Limb (tissue), 2 donors: ENCODE data around the gene METTL4.
"Not testable (repeated sequence)": the region's sequence is repeated elsewhere in the genome, so short reads cannot be mapped to it uniquely, and the experiment has no call there.

Experiments used
- DNase-seq, 2 donors: peaks; one replicate each; pipeline ENCODE4 v3.0.0-alpha.2; 2016; ENCODE audit errors: extremely low spot score in 2 of 2

The METTL4 gene

DNA sequence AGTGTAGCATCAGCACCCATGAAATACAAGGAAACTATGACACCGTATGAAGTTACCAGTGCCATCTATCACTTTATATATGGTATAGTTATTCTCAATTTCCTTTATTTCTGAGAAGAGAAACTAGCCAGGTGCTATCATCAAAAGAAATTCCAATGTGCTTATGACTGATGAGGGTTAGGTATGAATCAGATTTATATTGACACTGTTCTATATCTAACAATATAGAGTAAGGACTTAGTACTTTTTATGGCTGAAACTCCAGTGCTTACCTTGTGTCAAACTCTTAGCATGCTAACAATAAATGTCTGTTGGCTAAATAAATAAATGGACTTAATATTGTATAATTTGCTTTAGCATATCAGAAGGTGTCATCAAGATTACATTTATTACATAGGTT is 6.9 kb downstream of the METTL4 start:
- DNase-seq, result no peak

DNA sequence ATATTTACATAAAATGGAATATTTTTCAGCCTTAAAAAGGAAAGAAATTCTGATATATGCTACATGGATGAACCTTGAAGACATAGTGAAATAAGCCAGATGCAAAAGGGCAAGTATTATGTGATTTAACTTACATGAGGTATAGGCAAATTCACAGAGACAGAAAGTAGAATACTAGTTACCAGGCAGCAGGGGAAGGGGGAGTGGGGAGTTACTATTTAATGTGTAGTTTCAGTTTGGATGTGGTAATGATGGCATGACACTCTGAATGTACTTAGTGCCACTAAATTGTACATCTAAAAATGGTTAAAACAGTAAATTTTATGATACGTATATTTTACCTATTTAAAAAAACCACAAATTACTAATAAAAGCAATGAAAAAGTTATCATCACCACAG is 12.1 kb downstream of the METTL4 start:
- no peak for DNase-seq

DNA sequence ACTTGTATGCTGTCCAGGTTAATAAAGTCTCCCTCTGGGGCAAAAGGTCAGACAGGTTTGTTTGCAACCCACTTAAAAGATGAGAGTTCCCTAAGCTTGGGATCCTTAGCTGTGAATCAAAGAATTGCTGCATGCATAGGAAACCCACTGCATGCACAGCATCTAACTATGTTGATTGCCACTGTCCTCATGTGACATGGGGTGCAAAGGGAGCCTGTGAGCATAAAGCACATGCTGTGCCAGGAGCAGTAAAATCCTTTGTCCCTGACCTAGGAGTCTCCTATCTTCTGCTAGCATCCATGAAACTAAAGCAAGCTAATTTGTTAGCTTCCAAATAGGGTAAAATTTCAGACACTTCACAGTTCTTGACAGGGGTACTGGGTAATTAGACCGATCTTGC is 13.8 kb downstream of the METTL4 start:
- no peak for DNase-seq

DNA sequence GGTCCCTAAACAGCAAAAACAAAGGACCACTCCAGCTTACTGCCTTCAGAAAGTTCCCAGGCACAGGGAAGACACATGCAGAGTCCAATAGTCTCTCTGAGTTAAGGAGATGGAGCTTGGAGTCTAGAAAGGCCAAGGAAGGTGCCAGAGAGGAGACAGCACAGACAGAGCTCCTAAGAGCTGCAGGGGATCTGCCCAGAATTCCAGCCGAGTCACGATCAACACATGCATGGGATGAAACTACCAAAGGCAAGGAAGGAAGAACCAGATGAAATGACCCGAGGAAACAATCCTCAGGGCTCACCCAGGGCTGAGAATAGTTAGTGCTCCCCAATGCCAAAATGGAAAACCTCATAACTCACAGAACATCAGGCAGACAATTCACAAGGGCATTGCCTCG is 15.4 kb downstream of the METTL4 start:
- DNase-seq, result no peak

DNA sequence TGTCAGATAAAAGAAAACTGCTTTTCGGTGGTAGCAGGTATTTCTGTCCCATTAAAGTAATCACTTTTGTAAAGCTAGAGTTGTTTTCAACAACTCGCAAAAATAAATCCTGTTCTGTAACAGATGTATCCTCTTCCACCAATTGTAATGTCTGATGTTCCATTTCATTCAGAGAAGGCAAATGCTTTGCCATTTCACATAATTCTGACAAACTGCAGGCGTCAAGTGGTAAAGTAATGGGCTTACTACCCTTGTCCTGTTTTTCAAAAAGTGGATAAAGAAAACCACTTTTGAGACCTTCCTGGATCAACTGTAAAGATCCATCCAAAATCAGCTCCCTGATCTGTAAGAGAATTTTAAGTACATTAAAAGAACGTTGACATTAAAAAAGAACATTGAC is 16.6 kb downstream of the METTL4 start:
- DNase-seq, result no peak

DNA sequence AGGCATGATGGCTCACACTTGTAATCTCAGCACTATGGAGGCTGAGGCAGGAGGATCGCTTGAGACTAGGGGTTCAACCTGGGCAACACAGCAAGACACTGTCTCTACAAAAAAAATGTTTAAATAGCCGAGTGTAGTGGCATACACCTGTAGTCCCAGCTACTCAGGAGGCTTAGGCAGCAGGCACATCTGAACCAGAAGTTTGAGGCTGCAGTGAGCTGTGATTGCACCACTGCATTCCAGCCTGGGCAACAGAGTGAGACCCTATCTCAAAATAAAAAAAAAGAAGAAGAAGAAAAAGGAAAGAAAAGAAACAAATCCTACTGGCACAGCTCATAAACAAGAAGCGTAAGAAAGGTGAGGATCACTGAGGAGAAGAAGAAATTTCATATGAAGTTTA is 19.9 kb downstream of the METTL4 start:
- no peak for DNase-seq

DNA sequence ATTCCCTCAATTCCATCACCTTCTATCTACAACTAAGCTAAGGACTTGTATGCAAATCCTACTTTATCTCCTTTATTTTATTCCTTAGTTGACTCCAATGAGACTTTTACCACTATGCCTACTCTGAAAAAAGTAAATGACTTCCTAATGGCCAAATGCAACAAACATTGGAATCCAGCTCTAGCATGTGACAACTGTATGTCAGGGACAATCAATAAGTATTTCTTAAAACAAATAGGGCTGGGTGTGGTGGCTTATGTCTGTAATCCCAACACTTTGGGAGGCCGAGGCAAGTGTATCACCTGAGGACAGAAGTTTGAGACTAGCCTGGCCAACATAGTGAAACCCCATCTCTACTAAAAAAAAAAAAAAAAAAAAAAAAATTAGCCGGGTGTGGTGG is 21.8 kb downstream of the METTL4 start:
- no peak for DNase-seq

DNA sequence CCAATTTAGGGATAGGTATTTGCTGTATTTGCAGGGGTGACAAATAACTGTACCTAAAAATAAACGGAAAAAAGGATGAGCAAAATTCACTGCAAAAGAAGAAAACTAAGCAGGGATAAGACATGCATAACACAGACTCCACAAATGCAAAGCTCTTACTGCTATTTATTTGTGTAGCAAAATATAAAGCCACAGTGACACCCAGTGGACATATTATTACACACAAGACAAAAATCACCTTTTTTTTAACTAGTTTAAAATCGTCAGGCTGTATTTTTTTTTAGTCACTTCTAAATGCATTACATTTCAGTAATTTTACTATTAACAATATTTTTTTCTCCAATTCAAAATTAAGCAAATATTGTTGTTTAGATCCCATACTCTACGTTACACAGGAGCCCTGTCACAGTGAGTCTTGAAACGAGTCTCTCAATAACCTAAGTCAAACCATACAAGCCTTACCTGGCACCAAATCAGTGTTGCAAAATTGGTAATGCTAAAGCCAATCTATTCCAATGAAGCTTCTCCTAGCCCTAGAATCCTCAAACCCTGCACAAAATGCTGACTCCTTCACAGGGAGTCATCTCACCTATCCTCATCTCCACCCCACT is 23.7 kb downstream of the METTL4 start:
- peak in 1 of 2 donors; percentile 74 for DNase-seq

DNA sequence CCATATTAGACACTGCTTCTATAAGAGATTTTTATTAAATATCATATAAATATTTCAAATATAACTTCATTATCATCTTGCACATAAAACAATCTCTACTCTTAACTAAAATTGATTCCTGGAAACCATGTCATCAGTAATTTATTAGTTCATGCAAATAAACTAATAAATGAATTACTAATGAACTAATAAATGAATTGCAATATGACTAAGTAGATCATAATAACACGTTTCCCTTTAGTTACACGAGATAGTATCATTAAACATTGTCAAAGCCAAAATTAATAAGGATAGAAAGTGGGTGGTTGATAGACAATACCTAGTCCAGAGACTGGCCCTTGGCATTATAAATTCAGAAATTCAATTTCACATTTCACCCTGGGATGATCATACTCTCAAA is 26.1 kb downstream of the METTL4 start:
- no peak for DNase-seq

DNA sequence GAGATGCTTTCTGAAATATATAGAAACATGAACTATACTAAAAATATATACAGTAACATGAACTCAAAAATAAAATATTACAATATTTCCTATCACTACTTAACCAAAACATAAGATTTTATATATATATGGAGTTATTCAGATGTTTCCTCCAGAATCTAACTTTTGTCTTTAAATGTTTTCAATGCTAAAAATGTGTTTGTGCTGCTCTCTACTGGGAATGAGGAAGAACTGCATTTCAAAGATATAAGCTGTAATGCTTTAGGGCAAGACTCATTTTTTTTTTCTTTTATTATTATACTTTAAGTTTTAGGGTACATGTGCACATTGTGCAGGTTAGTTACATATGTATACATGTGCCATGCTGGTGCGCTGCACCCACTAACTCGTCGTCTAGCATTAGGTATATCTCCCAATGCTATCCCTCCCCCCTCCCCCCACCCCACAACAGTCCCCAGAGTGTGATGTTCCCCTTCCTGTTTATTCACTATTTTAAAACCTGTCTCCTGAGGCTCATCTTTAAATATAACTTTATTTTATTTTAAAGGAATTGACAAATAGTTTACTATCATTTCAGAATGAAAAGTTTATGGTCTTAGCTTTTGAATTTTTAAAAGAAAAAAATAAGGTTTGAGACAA is 29.3 kb downstream of the METTL4 start:
- peak in 1 of 2 donors; percentile 80 for DNase-seq

DNA sequence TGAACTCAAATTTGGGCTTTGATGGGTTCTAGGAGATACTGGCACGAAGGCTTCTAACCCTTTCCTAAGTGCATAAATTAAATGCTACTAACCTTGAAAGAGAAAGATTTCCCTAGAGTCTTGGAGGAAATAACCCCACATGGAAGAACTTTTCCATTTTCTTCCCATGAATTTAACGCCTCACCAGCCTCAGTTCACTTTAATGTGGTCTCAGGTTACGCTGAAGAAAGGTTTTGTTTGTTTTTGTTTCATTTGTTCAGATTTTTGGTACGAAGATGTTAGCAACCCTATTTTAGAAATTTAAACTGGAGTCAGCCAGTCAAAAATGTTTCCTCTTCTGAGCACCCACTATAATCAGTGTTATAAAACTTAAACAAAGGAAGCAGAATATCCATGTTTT is 30.7 kb downstream of the METTL4 start:
- no peak for DNase-seq

DNA sequence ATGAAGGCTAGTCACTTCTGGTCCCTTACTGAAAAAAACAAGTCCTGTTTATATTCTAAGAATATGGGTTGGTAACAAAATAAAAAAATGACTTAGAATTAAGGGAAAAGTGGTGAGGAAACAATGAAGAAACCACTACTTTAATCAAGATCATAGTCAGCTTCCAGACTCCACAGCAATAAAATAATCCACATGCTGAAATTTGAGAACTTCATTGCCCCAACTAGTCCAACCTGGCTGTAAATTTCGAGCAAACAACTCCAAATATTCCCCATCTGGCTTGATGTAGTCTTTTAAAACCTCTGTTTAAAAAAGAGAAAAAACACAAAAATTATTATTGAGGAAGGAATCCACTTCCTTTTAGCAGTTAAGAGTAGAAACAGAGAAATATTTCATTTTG is 32.5 kb downstream of the METTL4 start:
- no peak for DNase-seq

DNA sequence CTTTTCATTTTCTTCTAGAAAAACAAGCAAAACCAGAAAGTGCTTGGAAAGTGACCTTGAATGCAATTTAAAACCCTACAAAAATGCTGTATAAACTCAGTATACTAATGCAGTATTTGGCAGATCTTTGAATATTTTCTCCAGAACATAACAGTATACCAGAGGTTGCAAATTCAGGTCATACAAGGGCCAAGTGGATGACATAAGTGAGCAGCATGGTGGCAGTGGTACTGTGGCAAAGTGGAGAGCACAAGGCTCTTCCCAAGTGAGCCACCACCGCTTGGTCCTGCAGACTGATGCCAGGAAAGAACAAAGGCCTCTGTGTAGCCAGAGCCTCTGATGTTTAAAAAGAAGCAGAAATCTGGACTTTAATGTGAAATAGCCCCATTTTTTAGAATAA is 33.1 kb downstream of the METTL4 start:
- DNase-seq, result no peak

DNA sequence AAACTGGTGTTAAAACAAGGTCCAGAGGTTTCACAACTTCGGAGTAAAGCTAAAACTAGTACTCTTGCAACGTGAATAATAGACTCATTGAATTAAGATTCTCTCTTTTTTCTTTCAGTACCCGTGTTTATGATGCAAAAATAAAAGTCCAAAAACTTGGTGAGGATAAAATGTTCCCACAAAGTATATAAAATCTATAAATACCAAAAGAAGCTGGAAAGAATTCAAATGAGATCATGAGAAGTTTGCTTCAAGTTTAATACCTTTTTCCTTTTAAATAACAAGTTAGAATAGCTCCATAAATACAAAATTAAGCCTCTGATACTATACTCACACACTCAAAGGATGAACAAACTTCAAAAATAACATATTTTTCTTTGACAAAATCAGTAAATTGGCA is 34.0 kb downstream of the METTL4 start:
- DNase-seq, result no peak

DNA sequence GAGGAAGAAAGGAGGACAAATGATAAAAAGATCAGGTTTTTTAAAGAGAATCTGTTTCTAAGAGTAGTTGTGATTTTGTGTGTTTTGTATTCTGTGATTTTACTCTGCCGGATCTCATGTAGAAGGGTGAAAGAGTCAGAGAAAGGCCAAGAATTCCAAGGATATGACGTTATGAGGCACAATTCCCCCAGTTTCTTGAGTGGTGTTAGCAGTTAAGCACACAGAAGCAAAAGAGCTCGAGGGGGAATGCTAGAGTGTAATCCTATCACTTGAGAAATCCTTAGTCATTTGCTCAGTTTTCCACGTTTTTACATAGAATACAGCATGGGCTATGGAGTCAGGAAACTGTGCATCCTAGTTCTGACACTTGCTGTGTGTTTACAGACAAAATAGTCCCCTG is 34.8 kb downstream of the METTL4 start:
- no peak for DNase-seq

DNA sequence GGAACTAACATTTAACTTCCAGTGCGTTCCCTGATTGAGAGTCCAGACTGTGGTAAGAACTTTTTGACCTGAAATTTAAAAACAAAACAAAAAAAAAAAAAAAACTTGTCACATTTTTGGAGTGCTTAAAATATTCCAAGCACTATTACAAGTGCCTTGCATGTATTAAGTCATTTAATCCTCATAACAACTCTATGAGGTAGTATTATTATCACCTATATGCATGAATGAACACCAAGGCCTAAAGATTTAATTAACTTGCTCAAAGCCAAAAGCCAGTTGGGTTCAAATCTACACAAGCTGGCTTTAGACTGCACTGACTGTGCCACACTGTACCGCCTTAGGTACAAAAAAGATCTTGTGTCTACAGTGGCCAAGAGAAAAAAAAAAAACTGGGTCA is 35.2 kb downstream of the METTL4 start:
- no peak for DNase-seq

DNA sequence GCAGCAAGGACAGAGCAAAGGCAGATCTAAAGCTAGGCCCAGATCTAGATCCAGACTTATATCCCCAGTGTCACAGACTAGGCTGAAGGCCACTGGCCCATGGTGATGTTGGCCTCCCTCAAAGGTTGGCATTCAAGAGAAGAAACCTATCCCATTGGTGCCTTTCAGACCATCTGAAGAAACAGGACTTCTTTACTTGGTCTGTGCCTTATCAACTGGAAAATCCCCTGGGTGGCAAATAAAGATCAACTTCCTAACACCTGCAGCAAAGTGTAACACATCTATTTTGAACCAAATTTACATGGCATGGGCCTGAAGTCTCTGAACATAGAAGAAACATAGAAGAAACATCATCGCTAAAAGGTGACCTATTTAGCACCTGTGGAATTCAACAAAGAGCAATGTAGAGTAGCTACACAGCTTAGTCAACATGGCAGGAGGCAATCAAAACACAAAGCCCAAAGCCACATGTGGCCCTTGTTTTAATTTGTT is 35.8 kb downstream of the METTL4 start:
- no peak for DNase-seq

DNA sequence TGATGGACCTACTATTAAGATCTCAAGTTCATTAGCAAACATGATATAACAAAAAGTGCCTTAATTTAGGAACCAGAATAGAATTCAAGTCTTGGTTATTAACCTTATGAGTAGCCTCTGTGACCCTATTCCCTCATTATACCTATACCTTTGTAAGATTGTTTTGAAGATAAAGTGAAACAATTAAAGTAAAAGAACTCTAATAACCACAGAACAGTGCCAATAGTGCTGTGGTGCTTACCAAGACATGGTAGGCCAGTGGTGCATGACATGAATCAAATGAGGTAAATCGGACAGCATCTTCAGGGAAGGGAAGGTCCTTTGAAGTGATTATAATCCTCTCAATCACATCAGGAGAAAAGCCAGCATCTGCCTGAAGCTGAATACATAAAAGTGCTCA is 36.4 kb downstream of the METTL4 start:
- DNase-seq, result no peak

DNA sequence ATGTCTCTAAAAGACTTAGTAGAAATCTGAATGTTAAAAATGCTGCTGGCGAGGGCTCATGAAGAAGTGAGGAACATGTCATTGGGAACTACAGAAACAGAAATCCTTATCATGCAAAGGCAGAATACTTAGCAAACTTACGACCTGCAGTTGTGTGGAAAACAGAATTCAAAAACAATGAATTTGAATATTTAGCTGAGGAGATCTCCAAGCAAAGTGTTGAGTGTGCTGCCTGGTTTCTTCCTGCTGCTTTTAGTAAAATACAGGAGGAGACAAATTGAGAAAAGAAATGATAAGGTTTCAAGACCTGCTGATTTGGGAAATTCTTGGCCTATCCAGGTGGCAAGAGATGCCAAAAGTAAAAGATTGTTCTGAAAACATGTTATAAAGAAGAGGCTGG is 38.5 kb downstream of the METTL4 start:
- DNase-seq, result no peak

DNA sequence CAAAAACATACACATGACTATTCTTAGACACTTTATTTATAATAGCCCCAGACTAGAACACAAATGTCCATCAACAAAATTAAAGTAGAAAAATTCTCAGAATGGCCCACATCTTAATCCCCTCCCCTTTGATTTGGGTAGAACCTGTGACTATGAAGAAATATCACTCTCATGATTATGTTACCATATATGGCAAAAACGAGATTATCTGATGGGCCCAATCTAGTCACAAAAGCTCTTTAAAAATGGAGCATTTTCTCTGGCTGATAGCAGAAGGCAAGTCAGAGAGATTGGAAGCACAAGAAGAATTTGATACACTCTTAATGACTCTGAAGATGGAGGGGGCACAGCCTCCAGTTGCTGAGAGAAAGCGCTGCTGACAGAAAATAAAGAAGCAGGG is 39.6 kb downstream of the METTL4 start:
- no peak for DNase-seq

DNA sequence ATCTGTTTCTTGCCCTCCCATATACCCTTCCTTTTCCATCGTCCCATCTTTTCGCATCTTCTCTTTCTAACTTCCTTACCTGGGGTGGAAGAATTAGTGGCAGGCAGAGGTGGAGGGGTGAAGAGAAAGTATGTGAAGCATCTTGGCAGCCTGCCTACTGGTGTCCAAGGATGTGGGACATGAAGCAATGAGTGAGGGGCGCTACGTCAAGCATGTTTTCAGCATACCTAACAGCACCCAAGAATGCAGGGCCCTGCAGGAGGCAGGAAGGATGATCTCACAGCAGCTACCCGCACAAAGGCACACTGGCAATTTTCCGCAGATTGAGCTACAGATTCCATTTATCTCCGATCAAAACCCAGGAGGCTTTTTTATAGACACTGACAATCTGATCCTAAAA is 42.2 kb downstream of the METTL4 start:
- no peak for DNase-seq

DNA sequence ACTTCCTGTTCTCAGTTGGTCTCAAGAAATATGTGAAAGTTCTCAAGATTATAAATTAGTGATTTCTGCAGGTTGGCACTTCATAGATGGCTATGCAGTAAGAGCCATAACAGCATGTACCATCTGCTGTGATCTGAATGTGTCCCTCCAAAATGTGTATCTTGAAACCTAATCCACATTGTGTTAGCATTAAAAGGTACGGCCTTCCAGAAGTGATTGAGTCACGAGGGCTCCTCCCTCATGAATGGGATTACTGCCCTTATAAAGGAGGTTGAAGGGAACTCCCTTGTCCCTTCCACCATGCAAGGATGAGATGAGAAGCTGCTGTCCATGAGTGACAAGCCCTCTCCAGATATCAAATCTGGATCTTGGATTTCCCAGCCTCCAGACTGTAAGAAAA is 45.0 kb downstream of the METTL4 start:
- DNase-seq, result no peak

DNA sequence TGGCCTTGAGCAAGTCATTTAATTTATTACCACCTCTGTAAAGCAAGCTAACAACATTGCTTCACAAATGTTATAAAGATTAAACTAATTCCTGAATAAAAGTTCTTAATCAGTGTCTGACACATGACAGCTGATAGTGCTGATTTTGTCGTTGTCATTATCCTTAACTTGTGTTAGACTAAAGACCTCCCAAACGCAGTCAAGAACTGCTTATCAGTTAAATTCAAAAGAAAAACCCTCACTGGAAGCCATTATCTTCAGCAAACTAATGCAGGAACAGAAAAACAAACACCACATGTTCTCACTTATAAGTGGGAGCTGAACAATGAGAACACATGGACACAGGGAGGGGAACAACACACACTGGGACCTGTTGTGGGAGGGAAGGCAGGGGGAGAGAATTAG is 46.5 kb downstream of the METTL4 start:
- not testable (repeated sequence) for DNase-seq

DNA sequence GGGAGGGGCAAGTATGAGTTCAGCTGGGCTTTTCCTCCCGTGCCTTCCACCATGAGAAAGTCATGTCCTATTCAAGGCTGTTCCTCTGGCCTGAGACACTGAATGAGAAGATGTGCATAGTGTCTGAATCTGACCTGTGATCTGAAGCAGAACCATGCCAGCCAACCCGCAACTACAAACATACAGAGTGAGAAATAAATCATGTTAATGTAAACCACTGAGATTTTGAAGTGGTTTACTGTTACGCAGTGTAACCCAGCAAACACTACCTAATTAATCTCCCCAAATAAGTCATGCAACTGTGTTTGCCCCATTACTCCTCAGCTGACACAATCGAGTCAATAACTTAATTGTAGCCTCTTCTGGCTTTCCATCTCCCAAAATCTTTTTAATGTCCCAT is 49.2 kb downstream of the METTL4 start:
- DNase-seq, result no peak
